HG02571 (cell line): ENCODE data around the gene UBE2M.
A peak's percentile ranks its signal among the peaks of the same experiment; 100 is the strongest.
"Not testable (repeated sequence)": the region's sequence is repeated elsewhere in the genome, so short reads cannot be mapped to it uniquely, and the experiment has no call there.

Experiments
- ATAC-seq: cut with Tn5 transposase; IDR thresholded peaks from one replicate; pipeline ENCODE4 v1.9.1; 2021; ENCODE audit warnings: mild to moderate bottlenecking, moderate library complexity; ENCODE audit not compliant: unreplicated experiment

The UBE2M gene

GRCh38 chr19:58542641-58543372 lies 15.6 kb downstream of the UBE2M start:
- not testable (repeated sequence) for ATAC-seq

DNA sequence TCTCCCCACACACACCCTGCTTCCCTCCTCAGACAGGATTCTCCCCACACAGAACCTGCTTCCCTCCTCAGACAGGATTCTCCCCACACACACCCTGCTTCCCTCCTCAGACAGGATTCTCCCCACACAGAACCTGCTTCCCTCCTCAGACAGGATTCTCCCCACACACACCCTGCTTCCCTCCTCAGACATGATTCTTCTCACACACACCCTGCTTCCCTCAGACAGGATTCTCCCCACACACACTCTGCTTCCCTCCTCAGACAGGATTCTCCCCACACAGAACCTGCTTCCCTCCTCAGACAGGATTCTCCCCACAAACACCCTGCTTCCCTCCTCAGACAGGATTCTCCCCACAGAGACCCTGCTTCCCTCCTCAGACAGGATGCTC lies 19.2 kb downstream of the UBE2M start:
- not testable (repeated sequence) for ATAC-seq

DNA sequence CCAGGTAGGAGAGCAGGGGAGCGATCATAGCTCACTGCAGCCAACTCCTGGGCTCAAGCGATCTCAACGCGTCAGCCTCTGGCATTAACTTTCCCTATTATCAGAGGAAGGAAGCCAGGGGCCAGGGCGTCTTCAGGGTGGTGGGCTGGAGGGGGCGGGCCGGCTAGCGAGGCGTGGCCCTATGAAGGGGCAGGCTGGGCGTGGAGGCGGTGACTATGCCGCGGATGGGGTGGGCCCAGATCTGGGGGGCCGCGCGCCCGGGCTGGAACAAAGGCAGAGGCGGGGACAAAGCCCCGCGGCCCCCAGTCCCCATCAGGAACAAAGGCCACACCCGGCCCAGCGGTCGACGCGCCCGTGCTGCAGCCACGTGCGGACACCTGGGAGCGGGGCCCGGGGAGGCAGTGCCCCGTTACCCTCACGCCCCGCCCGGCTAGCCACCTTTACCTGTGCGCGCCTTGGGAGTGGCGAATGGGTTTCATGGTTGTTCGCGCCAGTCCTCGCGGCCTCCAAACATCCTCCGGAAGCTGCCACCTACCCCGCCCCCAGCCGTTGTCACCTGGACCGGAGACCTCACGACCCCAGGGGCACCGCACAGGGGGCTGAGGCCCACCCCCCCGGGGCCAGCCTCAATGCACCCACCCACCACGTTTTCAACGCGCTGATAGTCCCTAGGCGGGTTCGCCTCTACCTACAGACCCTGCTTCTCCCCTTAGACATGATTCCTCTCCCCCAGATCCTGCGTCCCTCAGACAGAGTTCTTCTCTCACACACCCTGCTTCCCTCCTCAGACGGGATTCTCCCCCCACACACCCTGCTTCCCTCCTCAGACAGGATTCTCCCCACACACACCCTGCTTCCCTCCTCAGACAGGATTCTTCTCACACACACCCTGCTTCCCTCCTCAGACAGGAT lies 19.9 kb downstream of the UBE2M start:
- ATAC-seq, result no peak

DNA sequence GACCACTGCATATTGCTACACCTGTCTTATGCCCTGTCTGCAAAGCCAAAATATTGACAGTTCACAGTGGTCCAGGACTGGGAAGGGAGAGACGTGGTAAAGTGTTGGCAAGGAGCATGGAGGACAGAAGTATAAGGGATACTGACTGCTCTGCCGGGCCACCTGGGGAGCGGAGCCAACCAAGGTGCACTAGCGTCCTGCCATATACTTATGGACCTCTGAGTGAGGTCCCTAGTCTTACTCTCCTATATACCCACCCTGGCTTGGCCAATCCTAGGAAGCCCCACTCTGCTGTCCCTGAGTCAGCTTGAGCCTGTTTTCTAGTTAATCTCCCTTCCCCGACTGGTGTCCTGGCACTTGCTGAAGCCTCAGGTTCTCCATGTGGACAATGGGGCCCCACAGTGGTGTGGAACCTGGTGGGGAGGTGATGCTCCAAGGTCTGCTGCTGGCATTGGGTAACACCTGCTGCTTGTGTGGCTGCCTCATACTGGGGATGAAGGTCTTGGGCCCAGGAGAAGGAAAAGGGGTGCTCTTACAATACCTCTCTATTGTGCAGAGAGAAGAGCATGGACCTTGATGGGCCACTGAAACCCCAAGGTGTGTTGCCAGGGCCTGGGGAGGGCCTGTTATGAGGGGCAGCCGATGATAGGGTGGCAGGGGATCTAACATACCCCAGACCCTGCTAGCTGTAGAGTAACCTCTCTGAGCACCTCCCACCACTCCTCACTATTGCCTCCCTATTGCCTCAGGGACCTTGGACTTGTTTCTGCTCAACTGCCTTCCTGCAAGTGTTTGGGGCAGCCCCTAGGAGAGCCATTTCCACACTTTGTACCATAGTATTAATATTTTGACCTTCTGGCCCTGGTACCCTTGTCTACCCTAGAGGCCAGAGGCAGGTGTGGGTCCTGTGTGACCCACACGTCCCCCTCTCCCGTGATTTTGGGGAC lies 21.3 kb downstream of the UBE2M start:
- no peak for ATAC-seq

DNA sequence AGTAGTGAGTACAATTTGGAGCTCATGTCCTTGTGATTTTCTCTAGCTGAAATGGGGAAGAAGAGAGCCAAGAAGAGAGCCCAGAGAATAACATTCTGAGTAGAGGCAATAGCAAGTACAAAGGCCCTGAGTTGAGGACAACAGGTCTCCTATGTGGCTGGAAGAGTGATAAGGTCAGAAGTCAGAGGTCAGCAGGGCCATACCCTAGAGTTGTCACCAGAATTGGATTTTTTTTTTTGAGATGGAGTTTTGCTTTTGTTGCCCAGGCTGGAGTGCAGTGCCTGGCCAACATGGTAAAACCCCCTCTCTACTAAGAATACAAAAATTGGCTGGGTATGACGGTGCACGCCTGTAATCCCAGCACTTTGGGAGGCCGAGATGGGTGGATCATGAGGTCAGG lies 22.6 kb downstream of the UBE2M start:
- ATAC-seq, result no peak

DNA sequence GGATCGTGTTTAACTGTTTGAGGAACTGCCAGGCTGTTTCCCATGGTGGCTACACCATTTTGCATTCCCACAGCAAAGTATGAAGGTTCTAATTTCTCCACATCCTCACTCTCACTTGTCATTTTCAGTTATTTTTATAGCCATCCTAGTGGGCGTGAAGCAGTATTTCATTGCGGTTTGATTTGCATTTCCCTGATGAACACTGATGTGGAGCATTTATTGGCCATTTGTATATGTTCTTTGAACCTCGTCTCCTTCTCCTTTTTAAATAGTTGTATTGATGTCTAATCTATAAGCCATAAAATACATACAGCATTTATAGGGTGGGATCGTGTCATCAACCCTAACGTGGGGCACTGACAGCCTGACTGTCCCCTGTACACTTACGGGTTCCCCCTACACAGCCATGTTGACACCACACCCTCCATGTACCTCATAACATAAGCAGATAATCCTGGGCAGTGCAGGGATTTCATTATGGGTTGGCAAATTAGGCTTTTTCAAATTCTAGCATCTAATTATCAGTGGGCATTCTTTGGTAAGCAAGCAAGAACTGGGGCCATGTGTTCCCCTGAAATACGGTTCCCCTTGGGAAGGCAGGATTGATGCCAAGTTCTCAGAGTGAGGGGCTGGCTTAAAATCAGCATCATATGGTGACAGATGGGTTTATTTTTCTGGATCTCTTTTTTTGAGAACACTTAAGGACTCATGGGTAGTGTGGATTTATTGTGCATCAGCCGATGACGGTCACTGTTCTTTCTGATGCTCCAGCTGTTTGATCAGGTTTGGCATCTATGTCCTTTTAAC lies 27.2 kb downstream of the UBE2M start:
- ATAC-seq, result no peak

- no peak for ATAC-seq
Measured at GRCh38 chr19:58529405-58529804, 29.0 kb downstream of the UBE2M start.

DNA sequence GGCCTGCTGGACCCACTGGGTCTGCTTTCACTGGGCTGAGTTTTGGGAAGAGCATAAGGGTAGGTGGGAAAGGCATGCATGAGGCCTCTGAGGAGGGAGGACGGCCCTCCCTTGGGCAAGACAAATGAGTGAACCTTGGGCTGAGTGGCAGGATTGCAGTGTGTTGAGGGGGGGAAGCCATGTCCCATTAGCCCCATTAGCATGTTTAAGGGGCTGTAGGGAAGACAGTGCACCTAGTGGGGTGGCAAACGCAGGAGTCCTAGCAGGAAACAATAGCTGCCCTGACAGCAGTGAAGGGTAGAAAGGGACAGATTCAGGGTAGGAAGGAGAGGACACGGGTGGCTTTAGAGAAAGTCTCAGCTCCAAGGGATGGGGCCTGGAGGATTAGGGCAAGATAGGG lies 35.7 kb downstream of the UBE2M start:
- no peak for ATAC-seq

DNA sequence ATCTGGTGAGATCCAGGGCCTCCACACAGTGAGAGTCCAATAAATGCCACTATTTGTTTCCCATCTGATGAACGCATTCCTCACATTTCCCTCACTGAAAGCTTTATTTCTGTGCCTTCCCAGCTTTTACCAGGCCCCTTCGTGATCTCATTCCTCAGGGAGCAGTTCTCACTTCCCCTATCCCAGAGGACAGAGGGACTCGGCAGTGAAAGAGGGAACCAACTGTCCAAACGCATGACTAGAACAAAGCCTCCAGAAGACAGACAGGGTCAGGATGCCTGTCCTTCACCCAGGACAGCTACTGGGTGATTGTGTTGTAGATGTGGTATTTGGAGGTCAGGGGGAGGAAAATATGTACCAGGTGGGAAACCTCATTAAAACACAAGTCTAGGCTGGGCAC lies 36.8 kb downstream of the UBE2M start:
- ATAC-seq, result no peak

- ATAC-seq, result no peak
Measured at GRCh38 chr19:58520257-58520599, 38.2 kb downstream of the UBE2M start.

- peak; percentile 70 for ATAC-seq
Measured at GRCh38 chr19:58519355-58520256, 38.8 kb downstream of the UBE2M start, which contains the start of gene ZBTB45. ZBTB45 (minus strand) TSS chr19:58519810; CDS start chr19:58517673, 2,137 bp downstream.

GRCh38 chr19:58519087-58519354 lies 39.4 kb downstream of the UBE2M start:
- ATAC-seq, result peak; percentile 8

DNA sequence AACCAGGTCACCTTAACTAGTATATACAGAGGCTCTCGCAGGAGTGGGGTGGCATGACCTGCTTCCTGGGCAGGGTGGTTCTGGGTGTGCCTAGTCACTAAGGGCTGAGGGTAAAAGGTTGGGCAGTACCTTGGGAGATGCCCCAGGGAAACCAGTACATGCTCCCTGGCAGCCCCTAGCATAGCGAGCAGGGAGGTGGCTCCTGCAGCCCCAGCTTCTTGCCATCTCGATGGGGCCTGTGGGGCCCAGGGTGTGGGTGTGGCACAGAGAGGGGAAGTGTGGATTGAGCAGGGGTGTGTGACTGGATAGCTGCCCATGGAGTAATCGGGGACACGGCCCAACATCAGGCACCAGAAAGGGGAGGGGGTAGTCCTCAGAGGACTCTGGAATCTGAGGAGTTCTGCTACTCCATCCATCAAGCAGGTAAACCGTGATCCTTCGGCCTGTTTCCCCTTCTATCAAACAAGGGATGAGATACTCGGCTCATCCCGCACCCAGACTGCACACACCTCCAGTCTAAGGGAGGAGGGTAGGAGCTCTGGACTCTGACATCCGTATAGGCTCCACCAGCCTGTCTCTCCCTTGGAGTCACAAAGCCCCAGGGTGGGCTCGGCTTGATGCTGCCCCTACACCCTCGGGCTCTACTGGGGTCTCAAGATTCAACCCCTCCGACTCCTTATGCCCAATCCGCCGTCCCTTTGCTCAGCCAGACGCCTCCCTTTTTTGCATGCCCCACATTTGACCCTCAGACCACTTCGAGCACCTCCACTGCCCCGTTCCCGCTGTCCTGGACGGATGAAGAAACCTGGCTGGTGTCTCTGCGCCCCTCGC lies 39.9 kb downstream of the UBE2M start:
- ATAC-seq, result no peak

DNA sequence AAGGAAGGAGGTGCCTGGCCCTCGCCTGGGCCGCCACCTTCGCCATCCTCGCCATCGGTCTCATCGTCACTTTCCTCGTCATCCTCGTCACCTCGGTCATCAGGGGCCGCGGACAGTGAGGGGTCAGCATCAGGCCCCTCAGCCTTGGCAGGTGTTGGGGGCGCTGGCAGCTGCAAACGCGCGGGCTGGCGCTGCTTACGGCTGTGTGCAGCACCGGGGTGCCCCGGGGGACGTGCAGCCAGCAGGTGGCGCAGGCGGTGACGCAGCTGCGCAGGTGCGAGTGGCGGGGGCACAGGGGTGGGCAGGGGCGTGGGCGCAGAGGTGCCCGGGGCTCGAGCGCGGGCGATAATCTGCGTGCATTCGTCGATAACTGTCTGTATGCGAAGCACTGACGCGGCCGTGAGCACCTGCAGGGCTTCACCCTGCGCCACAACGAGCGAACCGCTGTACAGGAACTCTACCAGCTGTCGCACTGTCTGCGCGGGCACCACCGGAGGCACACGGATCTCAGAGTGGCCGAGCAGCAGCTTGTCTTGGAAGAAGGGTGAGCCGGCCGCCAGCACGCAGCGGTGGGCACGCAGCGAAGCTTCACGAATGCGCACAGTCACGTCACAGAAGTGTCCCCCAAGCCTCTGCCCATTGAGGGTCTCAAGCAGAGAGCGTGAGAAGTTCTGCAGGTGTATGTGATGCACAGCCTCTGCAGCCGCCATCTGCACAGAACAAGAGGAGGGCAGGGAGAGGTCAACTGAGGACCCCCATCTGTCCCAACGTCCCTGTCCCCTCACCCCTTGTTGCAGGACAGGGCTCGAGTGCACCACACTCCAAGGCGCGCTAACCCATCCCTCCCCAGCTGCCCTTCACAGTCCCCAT lies 41.2 kb downstream of the UBE2M start:
- no peak for ATAC-seq

- no peak for ATAC-seq
Measured at GRCh38 chr19:58516246-58516836, 42.1 kb downstream of the UBE2M start.

- no peak for ATAC-seq
Measured at GRCh38 chr19:58515259-58515658, 43.2 kb downstream of the UBE2M start.

- no peak for ATAC-seq
Measured at GRCh38 chr19:58514564-58515022, 43.8 kb downstream of the UBE2M start.
